Endothelial cell of umbilical vein (primary cell): ENCODE results near the gene CLDN5. TPM values are rescaled to one million over a fixed set of nuclear protein-coding genes. Genes with fewer than 3 reads are reported as not detected.

Experiments used
- BruUV-seq: library from RNA; stranded (reverse); fragments of 400-500 nt; replicated peaks from 2 replicates; lab custom pipeline; 2021; lab: Mats Ljungman, UMichigan
- CTCF ChIA-PET: fragments of 300-600, 350-600 bp; sonication (Branson Sonifier 250); formaldehyde crosslinking; loops from one replicate; lab custom pipeline; 2021; ENCODE audit warnings: antibody characterized with exemption, inconsistent platforms; lab: Charles Lee
- POLR2A ChIA-PET: fragments of 300-600, 350-600 bp; sonication (Branson Sonifier 250); formaldehyde crosslinking; loops from one replicate; lab custom pipeline; 2021; ENCODE audit warnings: antibody characterized with exemption, inconsistent platforms; lab: Charles Lee
- DNase-seq: peaks from one replicate; pipeline ENCODE4 v3.0.0-alpha.2; 2011; ENCODE audit warnings: low read depth, low spot score
- FAIRE-seq: peaks from 2 replicates; lab custom pipeline; 2011; peaks lifted over from hg19 to GRCh38; lab: Jason Lieb, UNC
- H2AFZ ChIP-seq: 2 replicates; pipeline ENCODE4 v1.6.0; 2012; ENCODE audit warnings: low read depth, low read length, control low read depth, inconsistent platforms
- H3K27ac ChIP-seq: 2 replicates; pipeline ENCODE4 v1.5.1; 2011; ENCODE audit warnings: low read depth, mild to moderate bottlenecking, control low read depth, low read length, moderate library complexity; ENCODE audit not compliant: insufficient read depth
- H3K27me3 ChIP-seq, 2 experiments: 2 replicates each; pipeline versions ENCODE4 v1.6.0 to v1.6.1; 2011; ENCODE audit warnings: low read length in 2 of 2, mixed read lengths in 1 of 2; ENCODE audit not compliant: control insufficient read depth in 2 of 2, insufficient read depth in 2 of 2
- H3K36me3 ChIP-seq, 2 experiments: 2 replicates in 1 of 2; 3 replicates in 1 of 2; pipeline ENCODE4 v1.5.1; 2011; ENCODE audit warnings: low read length in 2 of 2, mild to moderate bottlenecking in 1 of 2, moderate library complexity in 1 of 2; ENCODE audit not compliant: control insufficient read depth in 2 of 2, insufficient read depth in 2 of 2; ENCODE audit errors: extremely low read depth in 1 of 2
- H3K4me1 ChIP-seq: 3 replicates; pipeline ENCODE4 v1.5.1; 2011; ENCODE audit warnings: mild to moderate bottlenecking, low read length; ENCODE audit not compliant: control insufficient read depth, insufficient read depth; ENCODE audit errors: extremely low read depth
- H3K4me2 ChIP-seq: 2 replicates; pipeline ENCODE4 v1.6.1; 2011; ENCODE audit warnings: low read length, control low read depth, mixed read lengths; ENCODE audit not compliant: insufficient read depth
- H3K4me3 ChIP-seq, 3 experiments: fragments of 200-600 bp in 1 of 3; sonication (generic), shearing (Covaris generic) in 1 of 3; replicated peaks in 1 of 3; 2 replicates each; pipeline ENCODE4 v1.5.1; 2011 to 2016; ENCODE audit warnings: control low read depth in 3 of 3, low read length in 3 of 3, mild to moderate bottlenecking in 2 of 3, inconsistent platforms in 1 of 3, low read depth in 1 of 3, moderate library complexity in 1 of 3; ENCODE audit not compliant: insufficient read depth in 1 of 3
- H3K79me2 ChIP-seq: 2 replicates; pipeline ENCODE4 v1.6.0; 2012; ENCODE audit warnings: low read length, inconsistent platforms; ENCODE audit not compliant: control insufficient read depth, insufficient read depth
- H3K9ac ChIP-seq: replicated peaks from 2 replicates; pipeline ENCODE3; 2011; ENCODE audit warnings: low read length, control low read depth; ENCODE audit not compliant: insufficient read depth; ENCODE audit errors: extremely low read depth
- H3K9me1 ChIP-seq: replicated peaks from 3 replicates; pipeline ENCODE4 v1.6.0; 2011; ENCODE audit warnings: mild to moderate bottlenecking, low read length; ENCODE audit not compliant: control insufficient read depth, insufficient read depth; ENCODE audit errors: extremely low read depth
- H3K9me3 ChIP-seq: replicated peaks from 2 replicates; pipeline ENCODE4 v1.5.1; 2012; ENCODE audit warnings: low read length, inconsistent platforms; ENCODE audit not compliant: control insufficient read depth, insufficient read depth
- H4K20me1 ChIP-seq: replicated peaks from 2 replicates; pipeline ENCODE3; 2011; ENCODE audit warnings: mild to moderate bottlenecking, low read length; ENCODE audit not compliant: control insufficient read depth, insufficient read depth; ENCODE audit errors: extremely low read depth
- EZH2 ChIP-seq: IDR thresholded peaks from 2 replicates; pipeline ENCODE4 v1.6.1; 2012; ENCODE audit warnings: borderline replicate concordance, low read depth, mild to moderate bottlenecking, moderate library complexity, low read length, inconsistent platforms; ENCODE audit not compliant: severe bottlenecking
- FOS ChIP-seq: IDR thresholded peaks from 2 replicates; pipeline ENCODE4 v1.6.1; 2011; ENCODE audit warnings: mild to moderate bottlenecking, low read length, moderate library complexity, borderline replicate concordance; ENCODE audit not compliant: insufficient read depth
- GATA2 ChIP-seq: IDR thresholded peaks from 2 replicates; pipeline ENCODE4 v1.7.0; 2011; ENCODE audit warnings: low read depth, mild to moderate bottlenecking, moderate library complexity, mixed read lengths, low read length; ENCODE audit not compliant: insufficient read length, insufficient read depth
- JUN ChIP-seq: IDR thresholded peaks from 2 replicates; pipeline ENCODE4 v1.6.1; 2011; ENCODE audit warnings: borderline replicate concordance, low read depth; ENCODE audit not compliant: insufficient read length, insufficient read depth
- MYC ChIP-seq: IDR thresholded peaks from one replicate; pipeline ENCODE4 v1.6.1; 2011; ENCODE audit warnings: mild to moderate bottlenecking, low read depth, low read length
- POLR2A ChIP-seq: IDR thresholded peaks from 2 replicates; pipeline ENCODE4 v1.6.1; 2012; ENCODE audit warnings: low read depth, mild to moderate bottlenecking, control low read depth, low read length
- POLR2AphosphoS5 ChIP-seq: IDR thresholded peaks from 2 replicates; pipeline ENCODE4 v1.6.1; 2012; ENCODE audit warnings: low read depth, mild to moderate bottlenecking, control low read depth, low read length, moderate library complexity; ENCODE audit not compliant: insufficient read depth
- dilution Hi-C: fragments of 300-500 bp; cut with MboI; formaldehyde crosslinking; loops from one replicate; pipeline ENCODE4 v1.15.0; 2019; ENCODE audit warnings: low sequenced_read_pairs; ENCODE audit not compliant: extremely low pct_ligation_motif_present
- intact Hi-C: fragments of 100-400 bp; cut with micrococcal nuclease; formaldehyde crosslinking; loops from one replicate; pipeline ENCODE4 v1.10.0; 2022
- polyA plus RNA-seq, 4 experiments: library from polyadenylated mRNA; depleted of rRNA in 3 of 4; stranded (reverse) in 3 of 4; unstranded in 1 of 4; fragments of >200 nt; gene quantifications; 2 replicates each; pipeline versions ENCODE4 v1.2.1 to v1.2.3, GENCODE V29; 2011 to 2012; ENCODE audit warnings: missing spikeins in 1 of 4
- total RNA-seq: library from RNA; stranded (reverse); gene quantifications from 2 replicates; pipeline ENCODE4 v1.2.3, GENCODE V29; 2021
- TF ChIP-seq, protein P1 (sequence below): IDR thresholded peaks from 2 replicates; pipeline ENCODE4 v1.6.1; 2011; ENCODE audit not compliant: insufficient read depth, insufficient read length
- TF ChIP-seq, protein P2 (sequence below), 2 donors: IDR thresholded peaks; 1 replicate in 1 of 2; 2 replicates in 1 of 2; pipeline ENCODE4 v1.5.1; 2011; ENCODE audit warnings: low read length in 2 of 2, mild to moderate bottlenecking in 2 of 2, moderate library complexity in 2 of 2, control low read depth in 1 of 2, inconsistent platforms in 1 of 2, low read depth in 1 of 2; ENCODE audit not compliant: insufficient read depth in 1 of 2; ENCODE audit errors: extremely low read depth in 1 of 2

The CLDN5 gene
- total and polyA plus RNA-seq, 2 donors (not counting 3 experiments of a cell fraction or from before 2014, with no cell fraction given), result 198 to 252 TPM

DNA sequence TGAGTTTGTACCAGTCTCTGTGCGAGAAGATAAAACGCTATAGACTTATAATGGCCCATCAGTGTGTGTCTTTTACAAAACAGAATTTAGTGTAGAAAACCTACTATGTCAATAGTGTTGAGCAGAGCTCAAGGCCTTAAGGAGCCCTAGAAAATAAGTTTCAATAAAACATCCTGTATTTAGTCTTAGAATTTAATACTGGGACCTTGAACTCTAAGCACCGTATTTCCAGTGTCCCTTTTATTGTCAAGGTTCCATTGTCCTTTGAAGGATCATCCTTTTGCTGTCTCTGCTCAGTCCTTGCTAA is 27.9 kb downstream of the CLDN5 start:
- BruUV-seq, result no TSS peak
- DNase-seq (no peak), FAIRE-seq (no peak)
- ChIA-PET POLR2A (interaction anchor here (2.0 kb wide), 1 partner anchor 134 kb away, joined by 6 read pairs; no protein-coding TSS in a partner anchor), CTCF (interaction anchor here (0.6 to 6.6 kb wide), 46 partner anchors 9 to 234 kb away, joined by 3 to 358 read pairs (median 6); partner anchors contain the start of genes CDC45 and CLDN5)
- Histone ChIP-seq H4K20me1 (no peaks in the 10 kb centered on the region), H2AFZ (no peak overlapping the region), H3K4me2 (no peak overlapping the region), H3K36me3 (peaks cover 0 to 6% of the 10 kb centered on the region in 2 experiments), H3K4me1 (no peaks in the 10 kb centered on the region), H3K79me2 (no peaks in the 10 kb centered on the region), H3K9me1 (no peaks in the 10 kb centered on the region), H3K4me3 (no peak overlapping the region), H3K27me3 (no peaks in the 10 kb centered on the region), H3K9me3 (no peaks in the 10 kb centered on the region), H3K9ac (no peak overlapping the region), H3K27ac (no peak overlapping the region)
- TF ChIP-seq GATA2, result no peak
- TF ChIP-seq JUN, result no peak
- no peak for TF ChIP-seq POLR2AphosphoS5
- TF ChIP-seq, protein P1, sequence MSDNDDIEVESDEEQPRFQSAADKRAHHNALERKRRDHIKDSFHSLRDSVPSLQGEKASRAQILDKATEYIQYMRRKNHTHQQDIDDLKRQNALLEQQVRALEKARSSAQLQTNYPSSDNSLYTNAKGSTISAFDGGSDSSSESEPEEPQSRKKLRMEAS, result no peak
- TF ChIP-seq FOS, result no peak
- TF ChIP-seq, protein P2, sequence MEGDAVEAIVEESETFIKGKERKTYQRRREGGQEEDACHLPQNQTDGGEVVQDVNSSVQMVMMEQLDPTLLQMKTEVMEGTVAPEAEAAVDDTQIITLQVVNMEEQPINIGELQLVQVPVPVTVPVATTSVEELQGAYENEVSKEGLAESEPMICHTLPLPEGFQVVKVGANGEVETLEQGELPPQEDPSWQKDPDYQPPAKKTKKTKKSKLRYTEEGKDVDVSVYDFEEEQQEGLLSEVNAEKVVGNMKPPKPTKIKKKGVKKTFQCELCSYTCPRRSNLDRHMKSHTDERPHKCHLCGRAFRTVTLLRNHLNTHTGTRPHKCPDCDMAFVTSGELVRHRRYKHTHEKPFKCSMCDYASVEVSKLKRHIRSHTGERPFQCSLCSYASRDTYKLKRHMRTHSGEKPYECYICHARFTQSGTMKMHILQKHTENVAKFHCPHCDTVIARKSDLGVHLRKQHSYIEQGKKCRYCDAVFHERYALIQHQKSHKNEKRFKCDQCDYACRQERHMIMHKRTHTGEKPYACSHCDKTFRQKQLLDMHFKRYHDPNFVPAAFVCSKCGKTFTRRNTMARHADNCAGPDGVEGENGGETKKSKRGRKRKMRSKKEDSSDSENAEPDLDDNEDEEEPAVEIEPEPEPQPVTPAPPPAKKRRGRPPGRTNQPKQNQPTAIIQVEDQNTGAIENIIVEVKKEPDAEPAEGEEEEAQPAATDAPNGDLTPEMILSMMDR (IDR thresholded peaks at IDR 0.05; ENCODE audit: extremely low read depth in 1 of 2, insufficient read depth in 1 of 2, low read depth in 1 of 2, low read length in 2 of 2), result no peak
- no peak for TF ChIP-seq EZH2
- TF ChIP-seq MYC, result no peak
- no peak for TF ChIP-seq POLR2A
- intact Hi-C loops, result loop anchor here (1.0 kb wide), 1 partner anchor 134 kb away; no protein-coding TSS in a partner anchor
- dilution Hi-C loops, result no loop called here
